IMR-90 (cell line): Measurements from ENCODE around the gene SERHL2. TPM values are rescaled to one million over a fixed set of nuclear protein-coding genes. Genes with fewer than 3 reads are reported as not detected.

ENCODE experiments used
- microRNA-seq, 2 experiments: library from miRNA; stranded (forward) in 1 of 2; unstranded in 1 of 2; fragments of 10-50 nt in 1 of 2; fragments of <30 nt in 1 of 2; gene quantifications in 1 of 2; microRNA quantifications in 1 of 2; one replicate each; pipeline versions ENCODE3 to v1.1.0; 2013 to 2020; ENCODE audit not compliant: insufficient read depth in 1 of 2, insufficient read length in 1 of 2, unreplicated experiment in 1 of 2
- polyA plus RNA-seq, 3 experiments: library from polyadenylated mRNA; depleted of rRNA; stranded (reverse); fragments of >200 nt; gene quantifications; 2 replicates each; pipeline ENCODE4 v1.2.3, GENCODE V29; 2012; ENCODE audit warnings: low replicate concordance in 1 of 3
- small RNA-seq, 5 experiments: library from RNA; depleted of rRNA; stranded (forward); fragments of <200 nt; gene quantifications; one replicate each; pipeline ENCODE3, GENCODE V24; 2012
- total RNA-seq: library from RNA; depleted of rRNA; stranded (reverse); fragments of >200 nt; gene quantifications from 2 replicates; pipeline ENCODE4 v1.2.3, GENCODE V29; 2012; rRNA removed

The SERHL2 gene
- total and polyA plus RNA-seq, 2 of the 4 experiments (the other 2 are of a cell fraction): 4.5 to 5.0 TPM

Small RNA genes lying within 50 kb of the gene (microRNA-seq; reads per million reads assigned to microRNA genes)
- gene RN7SKP80 (ENCODE audit: insufficient read depth, insufficient read length) (not detected), gene RNU6-513P (ENCODE audit: insufficient read depth, insufficient read length) (not detected)

Small RNA genes lying within 50 kb of the gene (small RNA-seq; reads per million reads assigned to genes)
- gene RN7SKP80 (0 reads per million in 5 experiments), gene RNU6-513P (0 reads per million in 5 experiments)

Other genes with a start within 250 kb of the SERHL2 start
- not detected in 2 replicates for gene NFAM1, start 121.6 kb upstream of the SERHL2 start, total RNA-seq
- gene NFAM1, start 121.6 kb upstream of the SERHL2 start, polyA plus RNA-seq (2012; rRNA removed): not detected in 2 replicates
- 25.5 and 32.5 TPM in 2 replicates for gene RRP7A, start 34.2 kb upstream of the SERHL2 start, total RNA-seq
- gene RRP7A, start 34.2 kb upstream of the SERHL2 start, polyA plus RNA-seq (2012; rRNA removed): 29.2 and 30.8 TPM in 2 replicates
- 28.1 and 33.9 TPM in 2 replicates for gene POLDIP3, start 60.9 kb downstream of the SERHL2 start, total RNA-seq
- gene POLDIP3, start 60.9 kb downstream of the SERHL2 start, polyA plus RNA-seq (2012; rRNA removed): 43.6 and 45.4 TPM in 2 replicates
- gene ATP5MGL, start 86.6 kb downstream of the SERHL2 start, total RNA-seq: 0.18 TPM in 1 of 2 replicates, not detected in the other
- not detected in 2 replicates for gene ATP5MGL, start 86.6 kb downstream of the SERHL2 start, polyA plus RNA-seq (2012; rRNA removed)
- gene CYB5R3, start 95.4 kb downstream of the SERHL2 start, total RNA-seq: 37.5 and 44.1 TPM in 2 replicates
- gene CYB5R3, start 95.4 kb downstream of the SERHL2 start, polyA plus RNA-seq (2012; rRNA removed): 362 and 405 TPM in 2 replicates
- gene A4GALT, start 166.9 kb downstream of the SERHL2 start, total RNA-seq: 1.6 and 1.9 TPM in 2 replicates
- 6.1 and 6.3 TPM in 2 replicates for gene A4GALT, start 166.9 kb downstream of the SERHL2 start, polyA plus RNA-seq (2012; rRNA removed)